GM18499 (cell line): ENCODE results near the gene CAPNS2.
"Not testable (repeated sequence)": the region's sequence is repeated elsewhere in the genome, so short reads cannot be mapped to it uniquely, and the experiment has no call there.

ENCODE experiments used
- ATAC-seq: cut with Tn5 transposase; IDR thresholded peaks from one replicate; pipeline ENCODE4 v1.9.1; 2021; ENCODE audit warnings: moderate number of reproducible peaks; ENCODE audit not compliant: insufficient read depth, unreplicated experiment

Gene CAPNS2

DNA sequence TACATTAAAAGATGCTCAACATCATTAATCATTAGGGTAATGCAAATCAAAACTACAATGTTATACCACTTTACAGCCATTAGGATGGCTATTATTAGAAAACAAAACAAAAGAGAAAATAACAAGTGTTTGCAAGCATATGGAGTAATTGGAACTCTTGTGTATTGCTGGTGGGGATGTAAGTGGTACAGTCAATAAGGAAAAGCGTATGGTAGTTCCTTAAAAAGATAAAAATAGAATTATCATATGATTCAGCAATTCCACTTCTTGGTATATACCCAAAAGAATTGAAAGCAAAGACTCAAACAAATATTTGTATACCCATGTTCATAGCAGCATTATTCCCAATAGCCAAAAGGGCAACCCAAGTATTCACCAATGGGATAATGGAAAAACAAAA, 1.4 kb upstream of the CAPNS2 start:
- ATAC-seq, result no peak

DNA sequence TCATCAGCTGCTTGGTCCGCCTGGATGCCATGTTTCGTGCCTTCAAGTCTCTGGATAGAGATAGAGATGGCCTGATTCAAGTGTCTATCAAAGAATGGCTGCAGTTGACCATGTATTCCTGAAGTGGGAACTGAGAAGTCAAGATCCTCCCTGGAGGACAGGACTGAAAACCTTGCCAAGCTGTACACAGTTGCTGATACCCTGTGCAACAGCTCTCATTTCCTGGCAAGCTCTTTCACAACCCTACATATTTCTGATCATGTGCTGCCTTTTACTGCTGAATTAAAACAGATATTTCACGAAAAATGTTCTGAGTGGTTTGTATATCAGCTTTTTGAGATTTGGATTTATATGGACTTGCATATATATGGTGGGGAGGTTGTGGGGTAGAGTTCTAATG, 898 bp downstream of the CAPNS2 start:
- no peak for ATAC-seq

DNA sequence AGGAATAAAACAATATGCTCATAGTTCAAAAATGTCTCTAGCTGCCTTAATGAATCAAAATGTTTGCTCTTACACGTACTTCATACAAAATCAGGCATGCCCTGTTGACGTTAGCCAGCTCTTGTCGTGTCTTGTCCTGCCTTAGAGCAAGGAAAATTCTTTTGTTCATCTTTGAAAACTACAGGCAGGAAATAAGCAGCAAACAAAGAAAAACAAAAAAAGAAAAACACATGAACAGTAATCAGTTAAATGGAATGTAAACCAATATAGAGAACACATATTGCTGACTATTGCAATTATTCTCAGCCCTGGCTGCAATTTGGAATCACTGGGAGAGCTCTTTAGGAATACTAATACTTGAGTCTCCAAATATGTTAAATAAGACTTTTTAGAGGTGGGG, 1.7 kb downstream of the CAPNS2 start:
- ATAC-seq, result no peak

DNA sequence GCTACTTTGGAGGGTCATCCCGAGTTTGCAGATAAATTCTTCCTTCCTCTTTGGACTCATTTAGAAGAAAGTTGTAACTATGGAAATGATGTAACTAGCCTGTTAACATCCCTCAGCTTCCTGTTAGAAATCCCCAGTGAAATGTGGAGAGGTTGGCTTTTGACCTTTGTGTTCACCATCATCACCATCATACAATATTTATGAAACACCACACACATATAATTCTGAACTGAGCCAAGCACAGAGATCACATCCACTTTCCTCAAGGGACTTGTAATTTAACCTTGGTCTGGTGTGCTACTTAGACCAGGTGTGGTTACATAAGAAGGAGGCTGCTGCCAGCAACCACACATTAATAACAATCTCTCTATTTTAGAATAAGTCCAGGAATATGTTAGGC, 2.5 kb downstream of the CAPNS2 start:
- ATAC-seq, result no peak

DNA sequence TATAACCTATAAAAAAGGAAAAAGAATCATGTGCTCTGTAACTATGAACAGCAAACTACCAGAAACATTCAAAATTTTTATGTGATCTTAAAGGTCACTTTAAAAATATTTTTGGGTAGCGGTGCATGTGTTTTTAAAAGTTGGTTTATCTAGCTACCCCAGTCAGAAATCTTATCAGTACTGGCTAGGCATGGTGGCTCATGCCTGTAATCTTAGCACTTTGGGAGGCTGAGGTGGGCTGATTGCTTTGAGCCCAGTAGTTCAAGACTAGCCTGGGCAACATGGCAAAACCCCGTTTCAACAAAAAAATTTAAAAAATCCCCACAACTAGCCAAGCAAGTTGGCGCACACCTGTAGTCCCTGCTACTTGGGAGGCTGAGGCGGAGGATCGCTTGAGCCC, 3.7 kb downstream of the CAPNS2 start:
- no peak for ATAC-seq

DNA sequence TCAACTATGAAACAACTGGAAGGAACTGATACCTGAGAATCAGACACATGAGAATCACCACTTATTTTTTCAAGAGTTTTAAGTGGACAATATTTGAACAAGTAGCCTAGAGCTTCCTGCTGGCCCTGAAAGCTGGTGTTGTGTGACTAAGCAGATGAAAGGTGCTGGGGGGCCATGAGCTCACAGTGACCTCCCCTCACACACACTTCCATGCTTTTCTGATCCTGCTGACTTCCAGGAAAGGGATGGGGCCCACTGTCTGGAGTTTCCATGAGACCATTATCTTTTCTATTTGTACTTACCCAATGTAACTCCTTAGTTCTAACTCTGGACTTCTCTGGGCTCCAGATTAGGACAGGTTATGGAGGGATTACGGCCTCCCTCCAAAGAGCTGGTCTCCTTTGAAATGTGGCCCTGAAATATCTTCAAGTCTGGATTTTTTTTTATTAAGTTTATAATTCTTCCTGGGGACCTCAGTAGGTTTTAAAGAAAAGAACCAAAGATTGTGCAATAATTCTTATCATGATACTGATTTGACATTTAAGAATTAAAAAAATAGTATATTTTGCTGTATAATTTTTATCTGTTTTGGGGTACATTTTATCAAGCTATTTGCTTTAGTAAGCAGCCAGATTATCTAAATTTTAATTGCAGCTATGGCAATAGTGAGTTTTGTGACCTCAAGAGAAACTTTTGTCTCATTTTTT, 4.9 kb downstream of the CAPNS2 start:
- ATAC-seq, result no peak

DNA sequence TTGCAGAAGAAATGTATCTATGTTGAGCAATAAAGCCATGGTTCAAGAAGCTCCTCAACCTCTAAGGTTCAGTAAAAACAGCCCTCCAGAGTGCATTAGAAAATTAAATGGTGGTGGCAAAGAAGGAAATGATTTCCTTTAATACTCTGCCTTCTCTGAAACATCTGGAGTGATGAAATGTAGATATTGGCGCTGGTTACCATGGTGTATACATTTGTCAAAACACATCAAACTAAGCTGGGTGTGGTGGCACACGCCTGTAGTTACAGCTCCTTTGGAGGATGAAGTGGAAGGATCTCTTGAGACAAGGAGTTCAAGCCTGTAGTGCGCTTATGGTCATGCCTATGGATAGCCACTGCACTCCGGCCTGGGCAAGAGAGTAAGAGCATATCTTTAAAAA, 6.0 kb downstream of the CAPNS2 start:
- no peak for ATAC-seq

DNA sequence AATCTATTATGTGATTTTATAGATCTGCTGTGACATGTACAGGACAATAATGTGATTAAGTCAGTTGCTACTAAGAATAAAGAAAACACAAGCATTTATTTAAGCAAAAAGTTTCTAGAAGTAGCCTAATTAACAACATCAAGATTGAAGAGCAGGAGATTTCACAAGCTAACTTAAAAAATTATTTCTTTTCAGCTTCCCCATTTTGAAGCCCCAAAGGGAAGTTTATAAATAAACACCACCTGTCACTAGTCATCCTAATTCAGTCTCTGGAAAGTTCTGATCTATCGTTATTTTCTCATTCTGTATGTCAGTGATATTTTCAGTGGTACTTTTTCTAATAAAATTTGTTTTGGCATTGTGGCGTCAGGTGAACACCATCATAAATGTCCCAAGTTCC, 8.3 kb downstream of the CAPNS2 start:
- no peak for ATAC-seq

DNA sequence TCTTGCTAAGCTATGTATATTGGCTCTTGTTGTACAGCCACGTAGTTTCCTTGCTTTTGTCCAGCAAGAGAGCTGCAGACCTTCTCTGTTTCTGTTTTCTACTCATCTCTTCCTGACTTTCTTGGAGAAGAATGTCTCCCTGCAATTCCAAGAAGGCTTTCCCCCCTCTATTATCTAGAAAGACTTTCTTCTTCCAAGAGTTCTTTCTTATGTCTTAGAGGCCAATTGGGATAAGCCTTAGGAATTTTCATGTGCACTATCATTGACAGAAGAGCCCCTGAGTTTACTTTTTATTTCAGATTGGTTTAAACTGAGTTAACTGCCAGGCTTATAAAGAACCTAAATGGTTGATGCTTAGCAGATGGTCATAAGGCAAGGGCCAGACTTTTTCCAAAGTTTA, 9.0 kb downstream of the CAPNS2 start:
- ATAC-seq, result no peak

DNA sequence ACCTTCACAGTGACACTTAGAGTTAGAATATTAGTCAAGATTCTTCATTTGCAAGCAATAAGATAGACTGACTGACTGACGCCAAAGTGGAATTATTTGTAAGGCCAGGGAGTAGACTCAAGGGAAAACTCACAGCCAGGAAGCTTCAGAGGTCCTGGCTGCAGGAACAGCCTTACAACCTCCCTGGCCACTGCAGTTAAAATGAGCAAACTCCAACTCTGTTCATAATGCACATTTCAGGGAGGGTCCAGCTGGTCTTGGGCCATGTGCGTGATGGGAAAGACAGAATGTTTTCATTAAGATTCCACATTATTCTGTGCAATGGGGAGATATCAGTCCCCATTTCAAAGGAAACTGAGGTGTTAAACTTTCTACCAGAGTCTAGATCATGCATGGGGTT, 9.9 kb downstream of the CAPNS2 start:
- ATAC-seq, result no peak

DNA sequence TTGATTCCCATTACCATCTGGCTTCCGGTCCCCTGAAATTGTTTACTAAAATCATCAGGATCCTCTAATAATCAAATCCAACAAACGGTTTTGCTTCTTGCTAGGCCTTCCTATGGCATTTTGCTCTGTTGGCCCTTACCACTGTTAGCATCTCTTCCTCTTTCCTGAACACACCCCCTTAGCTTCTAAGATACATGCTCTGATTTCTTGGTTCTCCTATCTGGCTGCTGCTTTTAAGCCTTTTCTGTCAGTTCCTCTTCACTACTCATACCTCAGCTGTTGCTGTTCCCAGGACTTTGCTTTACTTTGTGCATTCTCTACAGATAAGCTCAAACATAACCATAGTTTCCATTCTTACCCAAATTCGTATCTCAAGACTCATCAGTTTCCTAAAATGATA, 11.4 kb downstream of the CAPNS2 start:
- ATAC-seq, result no peak

DNA sequence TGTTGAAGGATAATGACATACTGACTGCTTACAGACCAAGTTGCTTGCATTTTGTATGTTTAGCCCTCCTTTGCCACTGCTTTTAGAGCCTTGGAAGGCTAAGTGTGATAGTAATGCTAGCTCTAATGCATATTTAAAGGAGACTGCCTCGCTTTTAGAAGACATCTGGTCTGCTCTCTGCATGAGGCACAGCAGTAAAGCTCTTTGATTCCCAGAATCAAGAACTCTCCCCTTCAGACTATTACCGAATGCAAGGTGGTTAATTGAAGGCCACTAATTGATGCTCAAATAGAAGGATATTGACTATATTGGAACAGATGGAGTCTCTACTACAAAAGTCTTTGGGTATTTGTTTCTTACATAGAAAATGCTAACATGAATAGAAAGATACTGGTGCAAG, 19.1 kb downstream of the CAPNS2 start:
- no peak for ATAC-seq

DNA sequence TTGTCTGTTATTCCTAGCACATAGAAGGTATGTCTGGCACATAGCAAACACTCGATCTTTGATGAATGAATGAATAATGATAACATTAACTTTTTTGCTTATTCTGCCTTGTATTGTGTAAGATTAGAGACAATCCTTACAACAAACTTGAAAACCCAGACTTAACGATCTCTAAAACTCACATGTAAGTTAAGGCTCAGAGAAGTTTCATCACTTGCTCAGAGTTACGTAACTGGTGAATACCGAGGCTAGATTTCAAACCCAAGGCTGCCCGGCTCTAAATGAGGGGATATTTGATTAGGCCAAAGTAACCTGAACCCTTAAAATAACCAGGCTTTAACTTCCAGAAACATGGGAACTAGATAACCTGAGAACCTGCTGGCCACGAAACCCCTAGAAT, 22.3 kb downstream of the CAPNS2 start:
- ATAC-seq, result no peak

DNA sequence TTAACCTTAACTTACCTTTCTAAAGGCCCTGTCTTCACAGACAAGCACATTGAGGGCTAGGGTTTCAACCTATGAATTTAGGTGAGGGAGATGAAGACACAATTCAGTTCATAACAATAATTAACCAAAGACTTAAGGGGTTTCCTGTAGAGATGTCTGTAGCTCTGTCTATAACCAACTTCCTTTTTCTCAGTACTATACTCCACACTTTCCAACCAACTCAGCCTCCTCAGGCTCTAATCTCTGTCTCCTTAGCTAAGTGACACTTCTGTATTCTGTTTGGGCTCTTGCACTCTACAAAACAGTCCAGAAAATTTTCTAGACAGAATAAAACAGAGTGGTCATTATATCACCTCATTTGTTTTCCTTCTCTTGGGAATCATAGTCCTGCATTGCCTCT, 25.8 kb downstream of the CAPNS2 start:
- ATAC-seq, result no peak

DNA sequence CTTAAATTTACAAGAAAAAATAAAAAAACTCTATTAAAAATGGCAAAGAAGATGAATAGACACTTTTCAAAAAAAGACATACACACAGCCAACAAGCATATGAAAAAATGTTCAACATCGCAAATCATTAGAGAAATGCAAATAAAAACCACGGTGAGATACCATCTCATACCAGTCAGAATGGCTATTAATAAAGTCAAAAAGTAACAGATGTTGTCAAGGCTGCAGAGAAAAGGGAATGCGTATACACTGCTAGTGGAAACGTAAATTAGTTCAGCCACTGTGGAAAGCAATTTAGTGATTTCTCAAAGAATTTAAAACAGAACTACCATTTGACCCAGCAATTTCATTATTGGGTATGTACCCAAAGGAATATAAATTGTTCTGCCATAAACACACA, 31.4 kb downstream of the CAPNS2 start:
- no peak for ATAC-seq

DNA sequence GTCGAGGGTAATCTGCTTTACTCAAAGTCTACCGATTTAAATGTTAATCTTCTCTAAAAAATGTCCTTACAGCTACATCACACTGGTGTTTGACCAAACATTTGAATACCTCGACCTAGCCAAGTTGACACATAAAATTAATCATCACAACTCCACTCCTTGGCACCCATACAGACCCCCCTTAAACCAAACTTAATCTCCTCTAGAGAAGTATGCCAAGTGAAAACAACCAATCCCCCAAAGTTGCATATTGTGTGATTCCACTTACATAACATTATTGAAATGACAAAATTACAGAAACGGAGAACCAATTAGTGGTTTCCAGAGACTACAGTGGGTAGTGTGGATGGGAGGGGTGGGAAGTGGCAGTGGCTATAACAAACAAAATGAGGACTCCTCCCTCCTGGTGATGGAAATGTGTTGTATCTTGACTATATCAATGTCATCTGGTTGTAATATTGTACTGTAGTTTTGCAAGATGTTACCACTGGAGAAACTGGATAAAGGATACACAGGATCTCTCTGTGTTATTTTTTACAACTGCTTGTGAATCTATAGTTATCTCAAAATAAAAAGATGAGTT, 39.4 kb downstream of the CAPNS2 start:
- ATAC-seq, result no peak

DNA sequence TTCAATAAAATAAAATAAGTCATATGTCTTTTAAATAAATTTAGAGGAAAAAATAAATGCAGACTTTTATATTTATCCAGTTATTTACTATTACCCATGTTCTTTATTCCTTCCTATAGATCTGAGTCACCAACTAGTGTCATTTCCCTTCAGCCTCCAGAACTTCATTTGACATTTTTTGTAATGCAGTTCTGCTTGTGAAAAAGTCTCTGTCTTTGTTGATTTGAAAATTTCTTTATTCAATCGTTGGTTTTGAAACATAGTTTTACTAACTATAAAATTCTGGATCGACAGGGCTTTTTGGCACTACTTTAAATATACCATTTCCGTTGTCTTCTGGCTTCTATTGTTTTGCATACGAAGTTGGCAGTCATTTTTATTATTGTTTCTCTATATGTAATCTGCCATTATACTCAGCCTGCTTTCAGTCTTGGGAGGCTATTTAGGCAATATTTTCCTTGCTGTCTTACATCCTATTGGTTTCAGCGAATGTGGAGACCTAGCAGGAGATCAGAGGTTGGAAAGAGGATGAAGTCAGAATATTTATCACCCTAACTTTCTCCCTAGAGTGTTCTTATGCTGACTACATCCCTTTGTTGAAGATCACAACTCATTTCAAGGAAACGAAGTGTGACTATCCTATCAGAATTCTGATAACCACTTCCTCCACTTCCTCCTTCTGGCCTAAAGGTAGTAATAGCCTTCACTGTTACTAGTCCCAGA, 47.3 kb downstream of the CAPNS2 start:
- ATAC-seq, result no peak

DNA sequence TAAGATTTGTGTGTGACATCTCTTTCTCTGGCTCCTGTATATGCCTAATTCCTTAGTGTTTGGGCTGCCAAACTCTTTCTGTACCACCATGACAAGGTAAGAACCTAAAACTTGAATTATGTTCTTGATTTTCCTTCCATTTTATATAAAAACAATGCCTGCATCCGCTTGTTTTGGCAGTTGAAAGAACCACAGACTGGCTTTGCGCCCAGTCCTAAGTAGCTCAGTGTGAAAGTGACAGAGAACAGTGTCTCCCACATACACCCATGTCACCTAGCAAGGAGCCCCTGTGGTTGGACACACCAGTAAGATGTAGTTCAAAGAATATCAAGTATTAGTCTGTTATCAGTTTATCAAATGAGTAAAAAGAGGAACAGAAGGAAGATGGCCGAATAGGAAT, 48.6 kb downstream of the CAPNS2 start:
- ATAC-seq, result no peak

DNA sequence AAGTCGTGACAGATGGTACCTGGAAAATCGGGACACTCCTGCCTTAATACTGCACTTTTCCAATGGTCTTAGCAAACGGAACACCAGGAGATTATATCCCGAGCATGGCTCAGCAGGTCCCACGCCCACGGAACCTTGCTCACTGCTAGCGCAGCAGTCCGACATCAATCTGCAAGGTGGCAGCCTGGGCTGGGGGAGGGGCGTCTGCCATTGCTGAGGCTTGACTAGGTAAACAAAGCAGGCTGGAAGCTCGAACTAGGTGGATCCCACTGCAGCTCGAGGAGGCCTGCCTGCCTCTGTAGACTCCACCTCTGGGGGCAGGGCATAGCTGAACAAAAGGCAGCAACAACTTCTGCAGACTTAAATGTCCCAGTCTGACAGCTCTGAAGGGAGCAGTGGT, 49.2 kb downstream of the CAPNS2 start:
- not testable (repeated sequence) for ATAC-seq
